ENCODE measurements around the gene EOLA2.
A peak's percentile ranks its signal among the peaks of the same experiment; 100 is the strongest.
"Not testable (repeated sequence)": the region's sequence is repeated elsewhere in the genome, so short reads cannot be mapped to it uniquely, and the experiment has no call there.

Gene EOLA2

DNA sequence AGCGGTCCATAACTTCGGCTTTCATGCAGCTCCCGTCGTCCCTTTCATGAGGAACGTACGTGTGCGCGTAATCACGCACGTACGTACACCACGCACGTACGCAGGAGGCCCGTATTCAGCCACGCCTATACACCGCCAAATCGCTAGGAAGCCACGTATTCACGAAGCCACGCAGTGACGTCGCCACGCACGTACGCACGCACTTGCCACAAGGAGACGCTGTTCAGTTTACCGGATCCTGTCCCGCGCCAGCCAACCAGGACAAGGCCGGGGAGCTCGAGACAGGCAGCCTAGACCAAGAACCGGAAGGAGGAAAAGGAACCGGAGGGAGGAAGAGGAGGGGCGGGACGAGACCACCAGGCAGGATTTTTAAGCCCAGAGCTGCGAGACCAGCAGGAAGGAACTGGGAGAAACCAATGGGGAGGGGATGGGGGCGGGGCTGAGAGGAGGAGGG is at the start of gene EOLA2:
Gene EOLA2 (minus strand): TSS at position 65 of the 454 bp plus-strand sequence. CDS start 4,617 bp downstream, outside the sequence.
- peak; percentile 98 for DNase-seq

- no peak for DNase-seq
Measured at GRCh38 chrX:149987613-149988012, 49.3 kb upstream of the EOLA2 start.

DNA sequence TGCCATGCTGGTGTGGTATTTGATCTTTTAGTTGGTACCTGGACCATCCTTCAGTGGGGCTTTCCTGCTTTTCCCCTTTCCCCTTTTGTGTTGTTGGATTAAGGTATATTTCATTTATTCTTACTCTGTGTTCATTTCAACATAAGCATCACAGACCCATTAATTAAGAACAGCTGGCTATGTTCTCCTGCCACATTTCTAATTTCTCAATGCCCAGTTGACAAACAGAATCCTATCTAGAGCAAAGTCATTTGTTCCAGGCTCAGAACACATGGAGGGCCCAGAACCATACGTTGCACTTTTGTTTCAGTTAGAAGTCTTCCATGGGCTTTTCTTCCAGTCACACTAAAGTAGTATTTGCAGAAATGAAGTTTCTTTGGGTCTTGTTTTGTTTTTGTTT is 46.1 kb upstream of the EOLA2 start:
- no peak for DNase-seq

DNA sequence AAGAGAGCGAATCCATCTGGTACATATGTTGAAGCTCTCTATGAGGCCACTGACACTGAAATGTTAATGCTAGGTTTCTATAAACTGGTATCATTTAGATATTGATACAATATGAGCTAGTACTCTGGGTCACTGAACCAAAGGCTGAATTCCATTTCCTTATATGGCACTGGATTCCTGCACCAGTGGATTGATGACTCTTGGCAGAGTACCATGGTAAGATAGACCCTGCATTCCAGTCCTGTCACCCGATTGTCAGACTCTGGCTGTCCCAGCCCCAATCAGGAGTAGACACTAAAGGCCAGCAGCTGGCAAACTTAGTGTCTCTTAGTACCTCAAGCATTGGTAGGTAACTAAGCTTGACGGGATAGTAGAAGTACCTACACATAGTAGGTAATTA is 44.0 kb upstream of the EOLA2 start:
- DNase-seq: no peak

GRCh38 chrX:149979126-149979644 is 40.9 kb upstream of the EOLA2 start:
- no peak for DNase-seq

- DNase-seq: peak; percentile 33
Measured at GRCh38 chrX:149962859-149963757, 24.8 kb upstream of the EOLA2 start.

DNA sequence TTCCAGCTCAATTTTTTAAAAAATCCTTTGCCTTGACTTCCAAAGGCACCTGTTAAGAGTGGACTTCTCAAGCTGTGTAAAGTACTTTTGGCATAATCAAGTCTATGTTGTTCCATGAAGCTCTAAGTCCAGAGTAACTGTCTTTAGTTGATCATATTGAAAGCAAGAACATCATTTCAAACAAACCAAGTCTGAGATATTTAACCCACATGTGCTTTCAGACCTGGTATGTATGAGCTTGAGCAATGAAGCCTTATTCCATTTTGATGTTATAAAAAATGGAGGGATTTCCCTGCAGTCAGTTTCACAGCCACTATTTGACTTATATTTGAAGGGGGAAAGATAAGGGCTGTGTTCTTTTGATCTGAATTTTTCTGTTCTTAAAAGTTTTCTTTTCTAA is 23.7 kb upstream of the EOLA2 start:
- no peak for DNase-seq

DNA sequence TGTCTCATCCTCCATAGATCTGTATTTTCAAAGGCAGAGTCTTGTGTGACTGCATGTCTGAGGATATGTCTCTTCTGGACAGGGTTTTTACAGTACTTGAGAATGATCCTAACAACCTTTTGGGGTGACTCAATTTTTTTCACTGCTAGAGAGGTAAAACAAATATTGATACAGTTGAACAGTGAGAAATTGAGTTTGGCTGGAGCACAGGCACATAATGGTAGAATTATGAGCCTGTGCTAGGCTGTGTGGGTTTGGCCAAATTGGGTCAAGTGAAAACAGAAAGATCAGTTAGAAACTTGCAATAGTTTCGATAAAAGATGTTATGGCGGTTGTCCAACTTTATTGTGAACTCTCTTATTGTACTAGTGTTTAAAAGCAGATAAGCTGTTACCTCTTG is 23.3 kb upstream of the EOLA2 start:
- DNase-seq: no peak

- no peak for DNase-seq
Measured at GRCh38 chrX:149950681-149951080, 12.4 kb upstream of the EOLA2 start.

DNA sequence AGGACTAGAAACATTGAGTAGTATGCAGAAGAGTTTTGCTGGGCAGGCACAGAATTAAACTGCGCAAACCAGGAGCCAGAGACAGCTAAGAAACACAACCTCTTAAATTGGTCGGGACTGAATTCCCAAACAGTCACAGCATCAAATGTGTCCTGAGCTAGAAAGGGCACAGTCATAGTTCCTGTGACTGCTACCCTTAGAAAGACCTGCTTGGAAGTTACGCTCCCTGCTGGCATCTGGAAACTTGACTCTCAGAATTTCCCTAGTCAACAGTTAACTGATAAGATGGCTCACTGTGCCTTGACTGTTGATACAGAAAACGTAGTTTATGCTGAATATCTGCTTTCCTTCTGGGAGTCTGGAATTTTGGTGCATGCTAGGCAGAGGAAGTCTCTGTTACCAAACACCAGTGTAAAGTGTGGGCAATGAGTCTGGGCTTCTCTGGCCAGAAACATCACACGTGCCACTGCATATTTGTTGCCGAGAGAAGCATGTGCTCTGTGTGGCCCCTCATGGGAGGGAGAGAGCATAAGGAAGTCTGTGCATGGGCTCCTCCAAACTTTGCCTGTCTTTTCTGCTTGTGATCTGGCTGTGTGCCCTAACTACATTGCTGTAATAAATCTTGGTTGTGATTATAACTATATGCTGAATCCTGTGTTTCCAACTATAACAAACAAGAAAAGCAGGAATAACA is 11.6 kb upstream of the EOLA2 start:
- no peak for DNase-seq

- DNase-seq: no peak
Measured at GRCh38 chrX:149948016-149948415, 9.7 kb upstream of the EOLA2 start.

- DNase-seq: not testable (repeated sequence)
Measured at GRCh38 chrX:149946932-149947331, 8.6 kb upstream of the EOLA2 start.

DNA sequence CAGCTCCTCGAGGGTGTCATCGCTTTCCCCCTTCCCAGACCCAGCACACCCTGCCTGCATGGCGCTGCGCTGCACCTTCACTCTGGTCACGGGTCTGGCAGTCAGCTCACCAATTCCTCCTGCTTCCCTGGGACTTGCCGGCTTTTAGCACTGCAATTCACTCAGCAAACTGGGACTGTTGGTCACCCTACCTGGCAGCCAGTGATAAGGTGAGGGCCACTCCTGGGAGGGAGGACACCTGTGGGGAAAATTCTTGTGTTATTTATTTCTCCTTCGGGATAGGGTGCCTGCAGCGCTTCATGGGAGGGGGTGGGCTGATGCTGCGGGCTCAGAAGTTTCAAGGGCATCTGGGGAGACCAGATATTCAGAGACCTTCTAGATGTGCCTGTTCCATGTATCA is 7.5 kb upstream of the EOLA2 start:
- DNase-seq: not testable (repeated sequence)

DNA sequence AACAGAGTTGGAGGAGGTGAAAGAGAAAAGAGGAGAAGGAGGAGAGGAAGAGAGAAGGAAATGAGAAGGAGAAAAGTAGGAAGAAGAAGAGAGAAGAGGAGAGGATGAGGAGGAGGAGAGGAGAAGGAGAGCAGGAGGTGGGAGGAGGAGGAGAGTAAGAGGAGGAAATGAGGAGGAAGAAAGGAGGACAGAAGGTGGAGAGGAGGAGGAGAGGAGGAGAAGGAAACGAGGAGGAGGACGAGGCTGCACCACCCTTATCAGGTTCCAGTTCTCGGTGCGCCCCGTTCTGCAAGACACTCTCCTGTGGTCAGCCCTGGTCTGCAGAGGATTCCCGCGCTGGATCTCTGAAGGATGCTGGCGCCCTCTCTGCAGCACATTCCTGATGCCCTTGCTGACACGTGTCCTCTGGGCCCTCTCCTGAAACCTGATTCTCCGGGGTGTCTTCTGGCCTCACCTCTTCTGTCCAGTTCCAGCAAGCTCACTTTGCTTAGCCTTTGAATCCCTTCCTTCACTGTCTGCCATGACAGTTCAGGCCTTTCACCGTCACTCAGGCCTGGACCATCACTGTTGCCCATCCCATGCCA is 6.9 kb upstream of the EOLA2 start:
- DNase-seq: not testable (repeated sequence)

DNA sequence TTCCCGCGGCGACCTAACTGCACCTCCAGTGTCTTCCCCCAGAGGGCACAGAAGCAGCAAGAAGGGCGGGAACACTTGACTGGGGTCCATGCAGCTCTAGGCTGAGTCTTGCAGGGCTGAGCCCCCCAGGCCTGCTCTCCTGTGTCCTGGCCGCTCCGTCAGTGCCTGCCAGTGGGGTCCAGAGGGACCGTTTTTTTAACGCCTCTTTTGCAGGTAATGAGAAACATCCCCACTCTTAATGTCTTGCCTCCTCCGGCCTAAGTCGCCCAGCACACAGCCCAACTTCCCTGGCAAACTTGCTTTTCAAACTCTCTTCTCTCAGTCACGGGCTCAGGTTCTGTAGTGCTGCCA is 2.4 kb upstream of the EOLA2 start:
- DNase-seq: not testable (repeated sequence)

- DNase-seq: peak; percentile 88
Measured at GRCh38 chrX:149939905-149940673, 1.8 kb upstream of the EOLA2 start.

GRCh38 chrX:149939655-149939904 is 1.3 kb upstream of the EOLA2 start:
- DNase-seq: no peak

DNA sequence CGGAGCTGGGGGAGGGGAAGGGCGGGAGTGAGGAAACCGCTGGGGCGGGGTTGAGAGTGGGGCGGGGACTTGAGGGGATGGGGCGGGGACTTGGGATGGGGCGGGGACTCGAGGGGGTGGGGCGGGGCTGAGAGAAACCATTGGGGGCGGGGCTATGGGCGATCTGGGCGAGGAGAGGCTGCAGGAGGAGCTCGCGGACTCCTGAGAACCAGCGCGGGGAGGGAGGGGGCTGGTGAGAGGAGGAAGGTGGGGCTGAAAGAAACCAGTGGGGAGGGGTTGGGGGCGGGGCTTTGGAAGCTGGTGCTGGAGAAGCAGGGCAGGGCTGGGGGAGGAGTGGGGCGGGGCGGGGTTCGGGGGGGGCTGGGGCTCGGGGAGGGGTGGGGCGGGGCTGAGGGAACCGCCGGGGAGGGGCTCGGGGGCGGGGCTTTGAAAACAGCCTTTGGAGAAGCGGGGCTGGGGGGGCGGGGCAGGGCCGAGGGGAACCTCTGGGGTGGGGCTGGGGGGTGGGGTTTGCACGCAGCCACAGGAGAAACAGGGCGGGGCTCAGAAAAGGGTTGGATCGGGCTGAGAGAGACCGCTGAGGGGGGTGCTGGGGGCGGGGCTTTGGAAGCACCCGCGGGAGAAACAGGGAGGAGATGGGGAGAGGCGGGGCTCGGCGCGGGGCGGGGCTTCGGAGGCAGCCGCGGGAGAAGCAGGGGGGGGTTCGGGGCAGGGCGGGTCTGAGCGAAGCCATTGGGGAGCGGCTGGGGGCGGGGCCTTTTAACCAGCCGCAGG is 777 bp upstream of the EOLA2 start:
- DNase-seq: peak; percentile 92

DNA sequence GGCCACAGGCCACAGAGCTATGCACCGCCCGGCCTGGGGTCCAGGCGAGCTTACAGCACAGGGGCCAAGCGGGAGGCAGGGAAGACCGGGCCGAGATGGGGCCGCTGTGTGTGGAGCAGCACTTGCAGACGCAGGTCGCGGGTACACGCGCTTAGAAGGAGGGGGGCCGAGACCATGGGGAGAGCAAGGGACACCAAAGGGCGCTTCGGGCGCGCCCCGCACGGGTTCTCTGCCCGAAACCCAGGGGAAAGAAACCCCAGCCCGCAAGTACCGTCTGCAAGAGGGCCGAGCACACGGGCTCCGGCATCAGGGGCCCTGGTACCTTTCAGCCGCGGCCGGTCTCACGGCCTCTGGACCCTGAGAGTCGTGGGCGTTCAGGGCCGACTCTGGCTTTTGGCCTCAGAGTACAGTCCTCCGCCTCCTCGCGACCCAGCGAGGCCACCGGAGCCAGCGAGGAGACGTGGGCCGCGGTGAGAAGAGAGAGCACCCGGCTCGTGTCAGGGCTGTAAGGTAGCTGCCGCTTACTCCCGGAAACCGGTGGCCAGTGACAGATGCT is 342 bp downstream of the EOLA2 start:
- no peak for DNase-seq

- DNase-seq: not testable (repeated sequence)
Measured at GRCh38 chrX:149937328-149937727, 963 bp downstream of the EOLA2 start.

DNA sequence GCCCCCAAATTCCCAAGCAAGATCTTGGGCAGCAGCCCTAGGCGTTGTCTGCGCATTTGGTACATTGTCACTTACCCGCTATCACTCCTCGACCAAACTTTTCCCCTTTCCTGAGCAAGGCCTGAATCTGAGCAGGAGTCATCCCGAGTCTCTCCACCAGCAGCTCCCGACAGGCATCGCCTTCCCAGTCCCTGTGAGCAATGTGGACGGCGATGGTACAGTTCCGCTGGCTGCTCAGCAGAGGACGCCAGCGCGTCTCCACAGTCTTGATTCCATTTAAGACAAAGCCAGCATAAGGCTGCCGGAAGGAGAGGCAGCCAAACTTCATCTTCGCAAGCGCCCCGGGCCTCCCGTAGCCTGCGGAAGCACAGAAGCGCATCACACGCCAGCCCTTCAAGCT is 4.7 kb downstream of the EOLA2 start:
- not testable (repeated sequence) for DNase-seq

GRCh38 chrX:149932970-149933369 is 5.3 kb downstream of the EOLA2 start:
- not testable (repeated sequence) for DNase-seq

Data from NCI-H2107 (cell line).